GM18951 (cell line): ENCODE data around the gene TMEM156.
"Not testable (repeated sequence)": the region's sequence is repeated elsewhere in the genome, so short reads cannot be mapped to it uniquely, and the experiment has no call there.

Source experiments
- POLR2A ChIP-seq: IDR thresholded peaks from 4 replicates; pipeline ENCODE4 v1.6.1; 2011; ENCODE audit warnings: mild to moderate bottlenecking; ENCODE audit not compliant: insufficient read length, insufficient read depth; ENCODE audit errors: extremely low read depth
- in situ Hi-C: fragments of 300-500 bp; cut with MboI; formaldehyde crosslinking; loops from one replicate; pipeline ENCODE4 v1.12.0; 2022; ENCODE audit warnings: low sequenced_read_pairs, mixed read lengths, inconsistent platforms; ENCODE audit not compliant: unreplicated experiment

TMEM156 gene

DNA sequence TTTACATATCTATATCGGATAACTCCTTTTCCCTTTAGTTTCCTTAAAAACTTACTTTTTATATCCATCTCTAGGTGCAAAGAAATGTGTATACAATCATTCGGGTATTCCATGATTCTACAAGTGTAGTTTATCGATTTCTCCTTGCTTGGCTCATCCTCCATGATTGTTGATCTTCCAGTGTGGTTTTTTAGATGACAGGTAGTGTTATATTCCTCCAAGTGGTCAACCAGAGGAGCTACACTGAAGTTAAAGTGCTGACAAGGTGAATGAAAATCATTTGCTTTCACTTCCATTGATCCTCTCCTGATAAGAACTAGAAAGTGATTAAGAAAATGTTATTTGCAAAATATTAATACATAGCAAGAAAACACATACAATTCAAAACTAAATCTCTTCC is 38.5 kb downstream of the TMEM156 start:
- in situ Hi-C loops = no loop called here
- TF ChIP-seq POLR2A = no peak

GRCh38 chr4:38990241-38990640 is 42.0 kb downstream of the TMEM156 start:
- no peak for TF ChIP-seq POLR2A

GRCh38 chr4:38989487-38989886 is 42.7 kb downstream of the TMEM156 start:
- in situ Hi-C loops = no loop called here
- no peak for TF ChIP-seq POLR2A

More at GRCh38 chr4:38990241-38990640, 42.0 kb downstream of the TMEM156 start:
- in situ Hi-C loops = no loop called here

- in situ Hi-C loops = not testable (repeated sequence)
Measured at GRCh38 chr4:38988353-38988752, 43.9 kb downstream of the TMEM156 start.

DNA sequence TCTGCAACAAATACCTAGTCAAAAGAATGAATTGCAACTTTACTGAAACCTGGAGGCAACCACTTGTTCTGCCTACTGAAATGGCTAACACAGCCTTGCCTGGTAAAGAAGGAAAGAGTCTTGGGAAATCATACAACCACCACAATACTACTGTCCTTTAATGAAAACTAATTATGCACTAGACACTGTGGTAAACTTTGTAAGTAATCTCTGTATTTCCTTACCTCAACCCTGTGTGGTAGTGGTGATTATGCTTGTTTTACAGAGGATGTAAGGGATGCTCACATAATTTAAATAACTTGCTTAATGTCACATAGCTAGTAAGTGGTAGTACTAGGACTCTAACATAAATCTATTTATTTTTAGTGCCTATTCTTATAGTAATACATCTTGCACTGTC is 44.7 kb downstream of the TMEM156 start:
- no peak for TF ChIP-seq POLR2A
- in situ Hi-C loops = no loop called here

DNA sequence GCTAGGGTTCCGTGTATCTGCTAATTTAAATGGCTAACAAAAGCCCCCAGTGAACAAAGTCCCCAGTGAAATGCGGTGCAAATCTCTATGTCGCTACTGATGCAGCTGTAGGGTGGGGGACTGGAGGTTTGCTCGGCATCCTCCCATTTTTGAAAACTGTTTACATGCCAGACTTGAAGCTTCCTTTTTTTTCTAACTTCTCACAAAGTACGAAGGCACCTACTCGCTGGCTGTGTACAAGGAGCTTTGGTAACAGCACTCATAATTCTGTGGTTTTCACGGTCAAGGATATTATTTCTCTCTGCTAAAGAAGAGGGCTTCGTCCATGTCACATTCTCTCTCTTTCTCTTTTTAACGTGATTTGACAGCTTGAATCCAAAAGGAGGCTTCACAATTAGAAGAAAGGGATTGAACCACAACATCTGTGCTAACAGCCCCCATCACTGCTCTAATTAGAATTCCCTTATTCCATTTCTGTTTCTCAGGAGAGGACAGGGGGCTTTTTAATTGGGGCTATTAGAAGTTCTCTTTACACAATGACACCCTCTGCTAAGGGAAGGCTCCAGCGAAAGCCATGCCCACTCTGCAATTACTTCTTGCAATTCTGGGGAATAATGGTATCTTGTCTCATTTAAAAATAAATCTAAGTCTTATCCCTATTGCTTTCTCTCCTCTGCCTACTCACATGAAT is 46.7 kb downstream of the TMEM156 start:
- no peak for TF ChIP-seq POLR2A
- in situ Hi-C loops = no loop called here

DNA sequence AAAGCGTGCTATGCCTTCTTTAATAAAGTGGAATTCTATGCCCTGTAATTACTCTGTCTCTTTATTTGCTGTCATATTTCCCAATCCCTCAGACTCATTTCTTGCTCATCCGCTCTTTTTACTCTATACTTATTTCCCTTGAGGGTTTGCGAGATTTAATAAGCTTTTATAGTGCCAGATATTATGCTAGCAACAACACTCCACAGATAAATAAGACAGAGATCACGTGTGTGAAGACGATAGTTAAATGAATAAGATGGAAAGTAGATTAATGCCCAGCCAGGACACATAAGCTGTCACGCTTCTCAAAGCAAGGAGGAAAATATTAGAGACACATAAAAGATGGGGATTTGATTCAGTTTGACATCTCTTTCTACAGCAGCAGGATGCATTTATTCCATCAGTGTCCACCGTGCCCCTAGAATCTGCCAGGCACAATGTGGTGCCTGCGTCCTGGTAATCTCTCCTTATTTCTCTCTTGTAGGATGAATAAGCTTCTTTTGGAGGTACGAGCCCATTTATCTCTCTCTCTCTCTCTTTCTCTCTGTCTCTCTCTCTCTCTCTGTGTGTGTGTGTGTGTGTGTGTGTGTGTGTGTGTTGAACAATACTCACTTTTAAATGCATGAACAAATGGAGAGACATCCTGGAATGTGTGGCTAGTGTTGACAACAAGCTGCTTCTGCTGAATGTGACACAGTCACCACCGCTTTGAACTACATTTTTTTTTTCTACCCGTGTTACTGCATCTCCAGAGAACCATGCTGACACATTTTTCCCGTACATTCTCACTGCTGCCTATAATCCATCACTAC is 48.2 kb downstream of the TMEM156 start:
- in situ Hi-C loops = no loop called here
- no peak for TF ChIP-seq POLR2A

GRCh38 chr4:38983291-38983690 is 48.9 kb downstream of the TMEM156 start:
- in situ Hi-C loops = no loop called here
- no peak for TF ChIP-seq POLR2A

GRCh38 chr4:38982361-38983095 is 49.7 kb downstream of the TMEM156 start:
- TF ChIP-seq POLR2A = no peak
- in situ Hi-C loops = no loop called here

GRCh38 chr4:38980903-38981676 is 51.1 kb downstream of the TMEM156 start:
- in situ Hi-C loops = no loop called here
- no peak for TF ChIP-seq POLR2A

DNA sequence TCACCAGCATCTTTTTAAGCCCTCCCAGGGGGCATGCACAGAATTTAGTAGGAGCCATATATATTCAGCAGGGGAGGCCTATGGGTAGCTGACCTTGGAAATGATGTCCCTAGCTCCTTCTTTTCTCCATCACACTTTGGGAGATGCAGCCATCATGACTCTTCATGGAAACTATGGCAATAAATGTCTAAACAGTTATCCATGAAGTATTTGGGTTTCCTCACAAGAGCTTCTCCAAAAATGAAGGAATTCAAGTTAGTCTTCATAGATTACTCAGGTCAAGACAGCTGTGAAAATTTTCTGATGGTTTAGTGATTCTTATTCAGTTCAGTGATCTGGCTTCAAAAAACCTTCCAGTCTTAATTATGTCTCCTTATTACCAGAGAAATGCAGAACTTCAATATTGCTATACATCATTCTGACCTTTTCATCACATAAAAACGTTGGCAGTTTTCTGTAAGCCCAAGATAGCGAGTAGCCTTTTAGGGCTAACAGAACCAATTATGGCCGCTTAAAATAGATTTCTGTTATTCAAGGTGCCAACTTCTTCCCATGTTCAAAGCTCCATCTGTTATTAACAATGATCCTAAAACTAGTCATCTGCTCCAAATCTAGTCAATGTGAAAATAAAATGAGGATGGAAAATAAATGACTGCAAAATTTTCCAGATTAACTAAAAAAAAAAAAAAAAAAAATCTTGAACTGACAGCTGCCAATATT is 52.5 kb downstream of the TMEM156 start:
- no peak for TF ChIP-seq POLR2A
- in situ Hi-C loops = no loop called here

- in situ Hi-C loops = no loop called here
Measured at GRCh38 chr4:38979081-38979480, 53.1 kb downstream of the TMEM156 start.

More at GRCh38 chr4:38979081-38979480, 53.1 kb downstream of the TMEM156 start:
- TF ChIP-seq POLR2A = no peak
